Measurements from ENCODE around the gene S100PBP. TPM values are rescaled to one million over a fixed set of nuclear protein-coding genes. Genes with fewer than 3 reads are reported as not detected.

S100PBP gene
- polyA plus RNA-seq, 1 of the 3 experiments (the other 2 are of a cell fraction), result 13.2 TPM

DNA sequence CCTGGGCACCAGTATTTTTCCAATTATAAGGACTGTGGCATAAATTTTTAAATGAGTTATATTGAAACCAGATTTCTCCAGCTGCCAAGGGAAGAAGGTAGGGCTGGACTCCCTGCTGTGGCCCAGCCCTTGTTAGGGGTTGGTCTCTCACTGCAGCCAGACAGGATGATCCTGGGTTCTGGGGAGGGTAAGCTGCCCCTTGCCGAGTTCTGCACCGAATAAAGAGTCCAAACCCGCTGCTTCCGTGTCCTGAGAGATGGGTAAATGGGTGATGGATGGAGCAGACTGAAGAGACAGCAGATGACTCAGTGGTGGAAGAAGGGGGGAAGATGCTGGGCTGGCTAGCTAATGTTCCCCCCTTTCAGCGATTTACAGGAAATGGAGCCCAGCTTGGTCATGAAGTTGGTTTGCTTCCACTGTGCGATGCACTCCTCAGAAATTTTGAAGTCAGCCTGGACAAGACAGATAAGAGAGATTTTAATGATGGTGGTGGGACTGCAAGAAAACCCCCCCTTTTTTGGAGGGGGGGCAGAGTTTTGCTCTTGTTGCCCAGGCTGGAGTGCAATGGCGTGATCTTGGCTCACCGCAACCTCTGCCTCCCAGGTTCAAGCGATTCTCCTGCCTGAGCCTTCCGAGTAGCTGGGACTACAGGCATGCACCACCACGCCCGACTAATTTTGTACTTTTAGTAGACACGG, 41.7 kb upstream of the S100PBP start:
- H3K27ac ChIP-seq (ENCODE audit: low read depth in 2 of 2, low read length in 1 of 2), result peak overlapping the region; percentile 85 to 95
- peak overlapping the region in 1 of 2 experiments; percentile 11; a peak in 1 of 4 replicates for H3K4me3 ChIP-seq (ENCODE audit: low read depth in 2 of 2, low read length in 1 of 2)
- peaks cover 46% of the 10 kb centered on the region in 2 experiments for H3K36me3 ChIP-seq (replicated peaks in 1 of 2; ENCODE audit: control insufficient read depth in 1 of 2, insufficient read depth in 2 of 2, low read length in 1 of 2)
- peak overlapping the region; percentile 67 for H3K4me2 ChIP-seq
- no peaks in the 10 kb centered on the region for H3K9me2 ChIP-seq
- H3K4me1 ChIP-seq (ENCODE audit: control insufficient read depth in 1 of 2, insufficient read depth in 2 of 2, low read depth in 1 of 2, low read length in 1 of 2), result peaks cover 16 to 26% of the 10 kb centered on the region in 2 experiments
- POLR2A ChIA-PET, result interaction anchor here (0.9 to 2.3 kb wide), 3 partner anchors 15 to 41 kb away, joined by 3 to 7 read pairs (median 3); partner anchors contain the start of genes S100PBP and YARS1
- H3F3A ChIP-seq (replicated peaks; ENCODE audit: insufficient read depth), result peaks cover 47% of the 10 kb centered on the region
- no peak overlapping the region for H2AFZ ChIP-seq (ENCODE audit: low read depth)
- no peaks in the 10 kb centered on the region for H3K27me3 ChIP-seq (ENCODE audit: insufficient read depth)
- H3K79me2 ChIP-seq (ENCODE audit: insufficient read depth), result no peaks in the 10 kb centered on the region
- no peak for TF ChIP-seq POLR2AphosphoS5 (IDR thresholded peaks at IDR 0.05; ENCODE audit: low read depth, low read length)
- TF ChIP-seq RXRA (IDR thresholded peaks at IDR 0.05; ENCODE audit: borderline replicate concordance, low read depth), result peak; percentile 3; the same call in 1 of the 2 replicates
- peak; percentile 37; the same call in 1 of the 2 replicates for TF ChIP-seq RCOR1 (IDR thresholded peaks at IDR 0.05; ENCODE audit: low read length)
- peak; percentile 12; the same call in 1 of the 2 replicates for TF ChIP-seq NFIC (IDR thresholded peaks at IDR 0.05; ENCODE audit: borderline replicate concordance)
- TF ChIP-seq FOSL2 (IDR thresholded peaks at IDR 0.05; ENCODE audit: borderline replicate concordance, low read depth), result peak; percentile 88
- peak; percentile 5 for TF ChIP-seq CHD2 (IDR thresholded peaks at IDR 0.05; ENCODE audit: low read length, partially characterized antibody)
- TF ChIP-seq, protein P1, sequence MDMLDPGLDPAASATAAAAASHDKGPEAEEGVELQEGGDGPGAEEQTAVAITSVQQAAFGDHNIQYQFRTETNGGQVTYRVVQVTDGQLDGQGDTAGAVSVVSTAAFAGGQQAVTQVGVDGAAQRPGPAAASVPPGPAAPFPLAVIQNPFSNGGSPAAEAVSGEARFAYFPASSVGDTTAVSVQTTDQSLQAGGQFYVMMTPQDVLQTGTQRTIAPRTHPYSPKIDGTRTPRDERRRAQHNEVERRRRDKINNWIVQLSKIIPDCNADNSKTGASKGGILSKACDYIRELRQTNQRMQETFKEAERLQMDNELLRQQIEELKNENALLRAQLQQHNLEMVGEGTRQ (IDR thresholded peaks at IDR 0.05; ENCODE audit: borderline replicate concordance, low read depth, low read length), result no peak
- TF ChIP-seq PBX3 (IDR thresholded peaks at IDR 0.05), result peak; percentile 95
- TF ChIP-seq ZBTB33 (IDR thresholded peaks at IDR 0.05; ENCODE audit: borderline replicate concordance, low read depth), result no peak
- peak in 1 of 2 experiments; percentile 50; a peak in 1 of 4 replicates for TF ChIP-seq EP300 (IDR thresholded peaks at IDR 0.05; ENCODE audit: borderline replicate concordance in 1 of 2, low read depth in 1 of 2, low read length in 1 of 2)
- peak; percentile 74 for TF ChIP-seq ELF1 (IDR thresholded peaks at IDR 0.05)
- TF ChIP-seq EZH2phosphoT487 (IDR thresholded peaks at IDR 0.05; ENCODE audit: borderline replicate concordance, low read depth), result no peak
- no peak; the same call in 1 of the 2 replicates for TF ChIP-seq GABPA (IDR thresholded peaks at IDR 0.05; ENCODE audit: low read depth)
- TF ChIP-seq MAX (IDR thresholded peaks at IDR 0.05; ENCODE audit: low read depth), result peak; percentile 54; the same call in 1 of the 2 replicates
- TF ChIP-seq SIN3A (IDR thresholded peaks at IDR 0.05; ENCODE audit: borderline replicate concordance, low read depth, low read length), result no peak
- TF ChIP-seq TCF12 (IDR thresholded peaks at IDR 0.05), result peak; percentile 81
- TF ChIP-seq, protein P2, sequence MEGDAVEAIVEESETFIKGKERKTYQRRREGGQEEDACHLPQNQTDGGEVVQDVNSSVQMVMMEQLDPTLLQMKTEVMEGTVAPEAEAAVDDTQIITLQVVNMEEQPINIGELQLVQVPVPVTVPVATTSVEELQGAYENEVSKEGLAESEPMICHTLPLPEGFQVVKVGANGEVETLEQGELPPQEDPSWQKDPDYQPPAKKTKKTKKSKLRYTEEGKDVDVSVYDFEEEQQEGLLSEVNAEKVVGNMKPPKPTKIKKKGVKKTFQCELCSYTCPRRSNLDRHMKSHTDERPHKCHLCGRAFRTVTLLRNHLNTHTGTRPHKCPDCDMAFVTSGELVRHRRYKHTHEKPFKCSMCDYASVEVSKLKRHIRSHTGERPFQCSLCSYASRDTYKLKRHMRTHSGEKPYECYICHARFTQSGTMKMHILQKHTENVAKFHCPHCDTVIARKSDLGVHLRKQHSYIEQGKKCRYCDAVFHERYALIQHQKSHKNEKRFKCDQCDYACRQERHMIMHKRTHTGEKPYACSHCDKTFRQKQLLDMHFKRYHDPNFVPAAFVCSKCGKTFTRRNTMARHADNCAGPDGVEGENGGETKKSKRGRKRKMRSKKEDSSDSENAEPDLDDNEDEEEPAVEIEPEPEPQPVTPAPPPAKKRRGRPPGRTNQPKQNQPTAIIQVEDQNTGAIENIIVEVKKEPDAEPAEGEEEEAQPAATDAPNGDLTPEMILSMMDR (IDR thresholded peaks at IDR 0.05), result no peak
- TF ChIP-seq JUND (IDR thresholded peaks at IDR 0.05), result peak; percentile 80
- no peak for TF ChIP-seq FOXJ3 (CRISPR knock-in tag; IDR thresholded peaks at IDR 0.05)
- TF ChIP-seq RFX5 (IDR thresholded peaks at IDR 0.05; ENCODE audit: low read length), result no peak
- DNase-seq, result peak; percentile 70
- WGBS (ENCODE audit: low lambda C conversion rate), result 43% methylated on average over 12 of the region's 13 CpGs
- H4K20me1 ChIP-seq (ENCODE audit: insufficient read depth), result peaks cover 6% of the 10 kb centered on the region; the same call in 1 of the 2 replicates
- CTCF ChIA-PET, result interaction anchor here (0.6 to 19.0 kb wide), 13 partner anchors 9 to 374 kb away, joined by 3 to 392 read pairs (median 5); partner anchors contain the start of genes SYNC and YARS1
- H3K9ac ChIP-seq, result peak overlapping the region; percentile 43; the same call in 1 of the 2 replicates
- no peaks in the 10 kb centered on the region for H3K9me3 ChIP-seq

All from SK-N-SH (cell line).